ENCODE data around the gene OR6C2.

DNA sequence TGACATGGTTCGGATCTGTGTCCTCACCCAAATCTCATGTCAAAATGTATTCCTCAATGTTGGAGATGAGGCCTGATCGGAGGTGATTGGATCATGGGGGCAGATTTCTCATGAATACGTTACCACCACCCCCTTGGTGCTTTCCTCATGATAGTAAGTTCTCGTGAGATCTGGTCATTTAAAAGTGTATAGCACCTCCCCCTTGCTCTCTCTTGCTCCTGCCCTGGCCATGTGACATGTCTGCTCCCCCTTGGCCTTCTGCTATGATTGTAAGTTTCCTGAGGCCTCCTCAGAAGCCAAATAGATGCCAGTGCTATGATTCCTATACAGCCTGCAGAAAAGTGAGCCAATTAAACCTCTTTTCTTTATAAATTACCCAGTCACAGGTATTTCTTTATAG is 55.4 kb downstream of the OR6C2 start:
- no peak for TF ChIP-seq POLR2A (IDR thresholded peaks at IDR 0.05)
- TF ChIP-seq, protein P1, sequence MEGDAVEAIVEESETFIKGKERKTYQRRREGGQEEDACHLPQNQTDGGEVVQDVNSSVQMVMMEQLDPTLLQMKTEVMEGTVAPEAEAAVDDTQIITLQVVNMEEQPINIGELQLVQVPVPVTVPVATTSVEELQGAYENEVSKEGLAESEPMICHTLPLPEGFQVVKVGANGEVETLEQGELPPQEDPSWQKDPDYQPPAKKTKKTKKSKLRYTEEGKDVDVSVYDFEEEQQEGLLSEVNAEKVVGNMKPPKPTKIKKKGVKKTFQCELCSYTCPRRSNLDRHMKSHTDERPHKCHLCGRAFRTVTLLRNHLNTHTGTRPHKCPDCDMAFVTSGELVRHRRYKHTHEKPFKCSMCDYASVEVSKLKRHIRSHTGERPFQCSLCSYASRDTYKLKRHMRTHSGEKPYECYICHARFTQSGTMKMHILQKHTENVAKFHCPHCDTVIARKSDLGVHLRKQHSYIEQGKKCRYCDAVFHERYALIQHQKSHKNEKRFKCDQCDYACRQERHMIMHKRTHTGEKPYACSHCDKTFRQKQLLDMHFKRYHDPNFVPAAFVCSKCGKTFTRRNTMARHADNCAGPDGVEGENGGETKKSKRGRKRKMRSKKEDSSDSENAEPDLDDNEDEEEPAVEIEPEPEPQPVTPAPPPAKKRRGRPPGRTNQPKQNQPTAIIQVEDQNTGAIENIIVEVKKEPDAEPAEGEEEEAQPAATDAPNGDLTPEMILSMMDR (IDR thresholded peaks at IDR 0.05 in 4 of 5, conservative IDR thresholded peaks at IDR 0.05 in 1 of 5) = no peak

Data from gastrocnemius medialis (tissue), 4 donors.